GM19043 (cell line): ENCODE measurements around the gene SLCO2A1.

ENCODE experiments used
- ATAC-seq: cut with Tn5 transposase; IDR thresholded peaks from one replicate; pipeline ENCODE4 v1.9.1; 2021; ENCODE audit warnings: low read depth; ENCODE audit not compliant: unreplicated experiment

SLCO2A1 gene

DNA sequence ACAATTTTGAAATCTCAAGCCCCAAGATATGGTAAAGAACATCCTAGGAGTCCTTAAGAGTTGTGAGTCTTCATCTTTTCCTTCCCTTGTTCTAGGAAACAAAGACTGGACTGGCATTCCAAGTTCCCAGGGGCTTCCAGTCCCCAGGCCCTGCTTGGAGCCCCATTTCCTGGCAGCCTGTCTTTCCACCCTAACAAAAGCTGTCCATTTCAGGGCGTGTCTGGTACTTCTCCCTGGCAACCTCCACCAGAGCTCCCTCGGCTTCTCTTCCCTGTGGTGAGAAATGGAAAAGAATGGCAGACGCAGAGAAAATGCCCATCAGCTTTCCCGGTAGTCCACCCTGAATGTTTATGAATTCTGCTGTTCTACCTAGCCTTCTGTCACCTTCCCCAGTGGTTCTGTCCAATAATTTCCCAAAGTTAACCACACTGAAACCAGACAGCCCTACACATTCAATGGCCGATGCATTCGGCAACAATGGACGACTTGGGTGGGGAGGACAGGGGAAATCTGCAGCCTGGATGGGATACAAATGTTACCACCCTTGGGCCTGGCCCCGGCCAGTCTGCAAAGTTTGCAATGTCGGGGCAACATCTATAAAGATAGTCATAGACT is 140.9 kb downstream of the SLCO2A1 start:
- ATAC-seq, result no peak

GRCh38 chr3:133887803-133888703 is 141.7 kb downstream of the SLCO2A1 start:
- no peak for ATAC-seq

- no peak for ATAC-seq
Measured at GRCh38 chr3:133887074-133887802, 142.5 kb downstream of the SLCO2A1 start.

GRCh38 chr3:133886031-133886722 is 143.5 kb downstream of the SLCO2A1 start:
- ATAC-seq, result no peak

GRCh38 chr3:133884887-133885711 is 144.6 kb downstream of the SLCO2A1 start:
- ATAC-seq, result no peak

DNA sequence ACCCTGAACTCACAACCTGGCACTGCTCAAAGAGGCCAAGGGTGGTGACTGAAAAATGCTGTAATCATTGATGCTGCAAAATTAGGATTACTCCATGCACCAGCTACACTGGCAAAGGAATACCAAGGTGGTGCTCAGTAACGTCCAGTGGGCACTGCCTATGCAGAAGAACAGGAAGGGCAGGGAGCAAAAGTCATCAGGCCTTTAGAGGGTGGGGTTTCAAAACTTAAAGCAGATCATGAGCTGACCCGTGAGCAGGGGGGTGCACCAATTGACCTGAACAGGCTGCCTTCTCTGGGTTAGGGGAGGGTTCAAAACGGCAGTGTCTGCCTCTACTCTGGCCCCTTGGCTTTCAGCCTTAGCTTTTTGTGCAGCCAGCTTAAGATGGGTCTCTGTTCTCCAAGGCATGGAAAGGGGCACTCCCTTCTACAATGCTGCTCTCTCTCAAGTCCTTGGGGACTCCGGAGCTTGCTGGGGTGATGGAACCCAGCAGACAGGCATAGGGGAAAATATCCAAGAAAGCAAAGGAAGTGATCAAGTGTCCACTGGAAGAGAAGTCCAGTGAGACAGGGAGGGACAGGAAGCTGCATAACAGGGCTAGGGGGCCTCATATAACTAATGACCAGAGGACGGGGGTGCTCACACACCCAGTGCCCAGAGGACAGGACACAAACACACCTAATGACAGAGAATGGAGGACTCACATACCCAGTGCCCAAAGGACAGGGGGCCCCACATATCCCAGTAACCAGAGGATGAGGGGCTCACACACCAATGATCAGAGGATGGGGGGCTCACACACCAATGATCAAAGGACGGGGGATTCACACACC is 145.5 kb downstream of the SLCO2A1 start:
- no peak for ATAC-seq

GRCh38 chr3:133883641-133884040 is 146.1 kb downstream of the SLCO2A1 start:
- ATAC-seq, result no peak

GRCh38 chr3:133882986-133883586 is 146.6 kb downstream of the SLCO2A1 start:
- no peak for ATAC-seq

- no peak for ATAC-seq
Measured at GRCh38 chr3:133881939-133882825, 147.5 kb downstream of the SLCO2A1 start.

DNA sequence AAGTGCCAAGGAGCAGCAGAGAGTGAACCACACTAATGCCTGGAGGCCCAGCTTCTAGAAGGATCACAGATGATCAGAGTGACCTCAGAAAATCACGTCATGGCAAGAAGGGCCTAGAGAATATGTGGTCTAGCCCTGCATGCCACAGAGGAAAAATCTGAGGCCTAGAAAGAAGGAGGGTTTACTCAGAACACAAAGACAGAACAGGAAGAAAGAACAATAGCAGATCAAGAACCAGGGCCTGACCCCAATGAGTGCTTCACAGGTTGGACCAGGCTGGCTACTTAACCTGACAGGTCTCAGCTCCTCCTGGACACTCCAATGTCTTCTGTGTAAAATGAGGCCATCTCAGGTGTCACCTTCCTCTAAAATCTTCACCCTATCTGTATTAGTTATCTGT is 148.2 kb downstream of the SLCO2A1 start:
- ATAC-seq, result no peak

DNA sequence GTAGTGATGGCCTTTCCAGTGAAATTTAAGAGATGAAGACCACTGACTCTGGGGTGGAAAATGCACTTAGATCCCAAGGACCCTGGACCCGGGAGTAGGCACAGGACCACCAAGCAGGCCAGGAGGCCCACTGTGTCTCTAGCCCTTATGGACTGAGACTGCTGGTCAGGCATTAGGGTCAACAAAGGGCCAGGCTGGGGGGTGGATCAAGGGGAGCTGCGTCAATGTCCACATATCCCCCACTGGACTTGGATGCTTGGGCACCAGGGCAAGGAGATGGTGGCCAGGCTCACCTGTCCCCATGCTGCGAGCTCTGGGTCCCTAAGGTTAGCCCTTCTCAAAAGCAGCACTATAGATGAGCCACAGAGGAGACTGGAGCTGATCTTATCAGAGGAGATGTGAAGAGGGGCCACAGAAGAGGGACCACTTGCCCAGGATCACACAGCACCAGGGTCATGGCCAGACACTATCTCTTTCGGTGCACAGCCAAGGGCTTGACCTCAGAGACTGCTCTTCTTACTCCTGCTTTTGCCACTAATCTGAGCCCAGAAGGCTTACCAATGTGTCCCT is 148.8 kb downstream of the SLCO2A1 start:
- no peak for ATAC-seq

- no peak for ATAC-seq
Measured at GRCh38 chr3:133880287-133880686, 149.4 kb downstream of the SLCO2A1 start.

DNA sequence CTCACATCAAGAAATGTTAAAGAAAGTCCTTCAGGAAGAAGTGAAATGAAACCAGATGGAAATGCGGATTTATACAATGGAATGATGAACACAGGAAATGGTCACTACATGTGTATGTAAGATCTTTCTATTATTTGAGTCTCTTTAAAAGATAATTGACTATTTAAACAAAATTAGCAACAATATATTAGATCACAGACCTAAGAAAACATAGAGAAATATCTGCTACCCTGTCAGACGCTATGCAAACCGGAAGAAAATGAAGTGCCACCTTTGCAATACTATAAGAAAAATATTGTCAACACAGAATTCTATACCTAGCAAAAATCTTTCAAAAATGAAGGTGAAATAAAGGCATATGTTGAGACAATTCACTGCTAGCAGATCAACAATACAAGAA is 151.2 kb downstream of the SLCO2A1 start:
- ATAC-seq, result no peak
